Ovary (tissue), 3 donors: Measurements from ENCODE around the gene ATXN7.

Experiments
- CTCF ChIP-seq, 3 donors: fragments of 450-650 bp in 2 of 3; fragments of 200-600 bp in 1 of 3; IDR thresholded peaks; one replicate each; pipeline versions ENCODE4 v1.5.1 to v1.8.0; 2016 to 2022; ENCODE audit warnings: antibody characterized with exemption in 3 of 3, mild to moderate bottlenecking in 1 of 3
- EP300 ChIP-seq: sonication (generic); formaldehyde crosslinking; IDR thresholded peaks from one replicate; pipeline ENCODE4 v1.6.1; 2017; ENCODE audit warnings: antibody characterized with exemption
- donor health status: DM: no; HTN: no; CAD: no.

- no peak for TF ChIP-seq EP300
- no peak for TF ChIP-seq CTCF (IDR thresholded peaks at IDR 0.05)
Measured at GRCh38 chr3:64028754-64029153, 165.1 kb downstream of the ATXN7 start.
